GM12878 (cell line): ENCODE data around the gene RAB3A. TPM values are rescaled to one million over a fixed set of nuclear protein-coding genes. Genes with fewer than 3 reads are reported as not detected.
A peak's percentile ranks its signal among the peaks of the same experiment; 100 is the strongest.

Experiments used
- ATAC-seq: fragments of 200-7000 bp; cut with Tn5 transposase; 3 replicates; pipeline ENCODE4 v1.9.1; 2020; ENCODE audit warnings: mild to moderate bottlenecking, moderate library complexity
- BruUV-seq: library from RNA; stranded (reverse); fragments of 400-500 nt; replicated peaks from 2 replicates; lab custom pipeline; 2021; lab: Mats Ljungman, UMichigan
- CTCF ChIA-PET: fragments of 300-600 bp; sonication (Branson Sonifier 250); formaldehyde crosslinking; extraction: SDS; loops from one replicate; lab custom pipeline; 2021; ENCODE audit warnings: inconsistent platforms; lab: Yijun Ruan, JAX
- POLR2A ChIA-PET: fragments of 350-600 bp; formaldehyde crosslinking; extraction: SDS; loops from one replicate; lab custom pipeline; 2021; ENCODE audit warnings: inconsistent platforms; lab: Charles Lee
- RAD21 ChIA-PET: fragments of 300-600 bp; sonication (Branson Sonifier 250); formaldehyde crosslinking; loops from one replicate; lab custom pipeline; 2023; ENCODE audit warnings: antibody characterized with exemption; ENCODE audit not compliant: unreplicated experiment; lab: Charles Lee
- SMC1A ChIA-PET: fragments of 300-600 bp; sonication (Branson Sonifier 250); formaldehyde crosslinking; loops from one replicate; lab custom pipeline; 2023; ENCODE audit not compliant: unreplicated experiment, uncharacterized antibody; lab: Charles Lee
- DNase-seq: peaks from one replicate; pipeline ENCODE4 v3.0.0-alpha.2; 2011; ENCODE audit warnings: low read depth, low spot score
- FAIRE-seq: peaks from 3 replicates; lab custom pipeline; 2011; peaks lifted over from hg19 to GRCh38; lab: Jason Lieb, UNC
- H2AFZ ChIP-seq: 2 replicates; pipeline ENCODE4 v1.6.0; 2011; ENCODE audit warnings: low read depth, low read length, control low read depth; ENCODE audit not compliant: control insufficient read depth
- H3K27ac ChIP-seq: 2 replicates; pipeline ENCODE4 v1.5.1; 2011; ENCODE audit warnings: control low read depth; ENCODE audit not compliant: control insufficient read depth, insufficient read depth
- H3K27me3 ChIP-seq, 2 experiments: replicated peaks in 1 of 2; 2 replicates each; pipeline versions ENCODE4 v1.6.0 to v1.6.1; 2011; ENCODE audit warnings: low read length in 1 of 2; ENCODE audit not compliant: control insufficient read depth in 2 of 2, insufficient read depth in 2 of 2
- H3K36me3 ChIP-seq, 2 experiments: 2 replicates each; pipeline ENCODE4 v1.5.1; 2011; ENCODE audit warnings: low read length in 1 of 2; ENCODE audit not compliant: control insufficient read depth in 2 of 2, insufficient read depth in 2 of 2
- H3K4me1 ChIP-seq: 2 replicates; pipeline ENCODE4 v1.6.1; 2011; ENCODE audit warnings: mild to moderate bottlenecking, low read length, moderate library complexity, mixed read lengths; ENCODE audit not compliant: control insufficient read depth, insufficient read depth
- H3K4me2 ChIP-seq: 2 replicates; pipeline ENCODE4 v1.6.0; 2011; ENCODE audit warnings: control low read depth; ENCODE audit not compliant: control insufficient read depth, insufficient read depth
- H3K4me3 ChIP-seq: fragments of 200-600 bp; sonication (generic); 2 replicates; pipeline ENCODE4 v1.5.1; 2016
- H3K79me2 ChIP-seq: 2 replicates; pipeline ENCODE4 v1.6.0; 2011; ENCODE audit warnings: low read length; ENCODE audit not compliant: control insufficient read depth, insufficient read depth
- H3K9ac ChIP-seq: 2 replicates; pipeline ENCODE4 v1.8.0; 2011; ENCODE audit warnings: low read length, control low read depth, mixed read lengths; ENCODE audit not compliant: control insufficient read depth, insufficient read depth
- H3K9me3 ChIP-seq: replicated peaks from 3 replicates; pipeline ENCODE4 v1.5.1; 2011; ENCODE audit warnings: mild to moderate bottlenecking, low read length; ENCODE audit not compliant: control insufficient read depth, insufficient read depth
- H4K20me1 ChIP-seq: 2 replicates; pipeline ENCODE4 v1.6.0; 2011; ENCODE audit not compliant: control insufficient read depth, insufficient read depth
- ATF2 ChIP-seq: IDR thresholded peaks from 2 replicates; pipeline ENCODE4 v1.6.1; 2012; ENCODE audit warnings: low read length, inconsistent platforms
- BHLHE40 ChIP-seq, 2 experiments: fragments of 450-650 bp in 1 of 2; IDR thresholded peaks; 2 replicates each; pipeline ENCODE4 v1.6.1; 2011 to 2017; ENCODE audit warnings: low read depth in 2 of 2, borderline replicate concordance in 1 of 2, improper control_type of control experiment in 1 of 2, low read length in 1 of 2, mild to moderate bottlenecking in 1 of 2
- EGR1 ChIP-seq, 2 experiments: IDR thresholded peaks; 1 replicate in 1 of 2; 2 replicates in 1 of 2; pipeline ENCODE4 v1.6.1; 2011 to 2012; ENCODE audit warnings: low read depth in 2 of 2, low read length in 2 of 2, borderline replicate concordance in 1 of 2, mild to moderate bottlenecking in 1 of 2, moderate library complexity in 1 of 2
- FOXK2 ChIP-seq: fragments of 450-650 bp; IDR thresholded peaks from 2 replicates; pipeline ENCODE4 v1.6.1; 2017; ENCODE audit warnings: mild to moderate bottlenecking, moderate library complexity
- GATAD2B ChIP-seq: fragments of 450-650 bp; conservative IDR thresholded peaks from 2 replicates; pipeline ENCODE4 v1.6.1; 2017; ENCODE audit warnings: low read depth, mild to moderate bottlenecking, moderate library complexity
- KAT2A ChIP-seq: conservative IDR thresholded peaks from 2 replicates; pipeline ENCODE4 v1.6.1; 2011; ENCODE audit warnings: low read depth, low read length; ENCODE audit not compliant: control insufficient read depth
- PAX5 ChIP-seq: IDR thresholded peaks from 2 replicates; pipeline ENCODE4 v1.6.1; 2011; ENCODE audit warnings: low read depth, low read length, borderline replicate concordance
- SP1 ChIP-seq: IDR thresholded peaks from one replicate; pipeline ENCODE4 v1.6.1; 2011; ENCODE audit warnings: low read depth, low read length
- WGBS: methylation state at CpG from one replicate; pipeline ENCODE4 v1.1.6; 2016; ENCODE audit warnings: low lambda C conversion rate; ENCODE audit not compliant: insufficient replicate concordance, insufficient coverage; ENCODE audit errors: missing lambda C conversion rate; 5-methylcytosine and 5-hydroxymethylcytosine counted together
- in situ Hi-C: fragments of 300-500 bp; cut with MboI; formaldehyde crosslinking; loops from 9 replicates; pipeline ENCODE4 v1.14.3; 2018; ENCODE audit warnings: mixed read lengths
- intact Hi-C: fragments of 100-400 bp; cut with micrococcal nuclease; formaldehyde crosslinking; loops from one replicate; pipeline ENCODE4 v1.14.2; 2022; ENCODE audit not compliant: unreplicated experiment
- polyA plus RNA-seq, 11 experiments: library from polyadenylated mRNA; depleted of rRNA in 4 of 11; unstranded in 6 of 11; stranded (reverse) in 5 of 11; fragments of >200 nt; fragmentation: Nextera tagmentation in 4 of 11; fragmentation: Illumina TruSeq in 1 of 11; extraction: Ambion mirVana in 4 of 11; extraction: Trizol in 1 of 11; gene quantifications; 1 replicate in 1 of 11; 2 replicates in 10 of 11; pipeline versions ENCODE4 v1.2.1 to v1.2.3, GENCODE V29; 2011 to 2016; ENCODE audit warnings: inconsistent platforms in 2 of 11, missing spikeins in 2 of 11, low read depth in 1 of 11
- total RNA-seq, 4 experiments: library from RNA; depleted of rRNA in 3 of 4; stranded (reverse); fragments of >200 nt in 3 of 4; fragmentation: Illumina TruSeq in 1 of 4; extraction: Trizol in 1 of 4; gene quantifications; 2 replicates each; pipeline versions ENCODE4 v1.2.1 to v1.2.3, GENCODE V29; 2013 to 2021

The RAB3A gene
- total and polyA plus RNA-seq, 10 of the 15 experiments (the other 5 are each of a cell fraction or from before 2014, with no cell fraction given), result 0.07 to 3.5 (median 1.2) TPM; not detected in 1

- no peak for TF ChIP-seq EGR1 (IDR thresholded peaks at IDR 0.05; ENCODE audit: borderline replicate concordance in 1 of 2, low read depth in 2 of 2, low read length in 2 of 2)
- no peak for TF ChIP-seq KAT2A
- TF ChIP-seq GATAD2B, result no peak
- peak; percentile 36; the same call in 1 of the 2 replicates for TF ChIP-seq FOXK2
Observed at GRCh38 chr19:18192673-18193387, 11.0 kb downstream of the RAB3A start, which contains the start of gene MPV17L2 (continued).

DNA sequence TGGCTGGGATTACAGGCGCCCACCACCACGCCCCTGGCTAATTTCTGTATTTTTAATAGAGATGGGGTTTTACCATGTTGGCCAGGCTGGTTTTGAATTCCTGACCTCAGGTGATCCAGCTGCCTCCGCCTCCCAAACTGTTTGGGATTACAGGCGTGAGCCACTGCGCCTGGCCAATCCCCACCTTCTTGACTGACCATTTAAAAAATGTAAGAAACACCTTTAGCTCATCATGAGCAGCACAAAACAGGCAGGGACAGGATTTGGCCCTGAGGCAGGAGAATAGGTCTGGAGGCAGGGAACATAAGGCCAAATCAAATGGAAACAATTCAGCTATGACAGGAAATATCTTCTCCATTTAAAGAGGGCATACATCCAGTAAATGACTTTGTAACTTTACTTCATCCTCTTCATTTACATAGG, 12.2 kb downstream of the RAB3A start:
- in situ Hi-C loops, result no loop called here
- Histone ChIP-seq H3K4me2 (peak overlapping the region; percentile 78), H3K79me2 (peaks cover 5% of the 10 kb centered on the region)
- 4% methylated on average over 5 of the region's 5 CpGs for WGBS
- no peak for TF ChIP-seq GATAD2B
- TF ChIP-seq BHLHE40 (IDR thresholded peaks at IDR 0.05; ENCODE audit: borderline replicate concordance in 1 of 2, low read depth in 2 of 2, low read length in 1 of 2), result no peak
- no peak for TF ChIP-seq ATF2
- no peak for TF ChIP-seq PAX5
- TF ChIP-seq SP1, result no peak
- TF ChIP-seq, all 136 proteins: peak for 0
- peak overlapping the region; percentile 11; the same call in 1 of the 2 replicates for H3K4me3 ChIP-seq
- intact Hi-C loops, result loop anchor here (1.0 kb wide), 1 partner anchor 18 kb away; the partner anchor contains the start of gene IFI30
- CTCF ChIA-PET, result interaction anchor here (0.6 to 3.8 kb wide), 18 partner anchors 8 to 137 kb away, joined by 3 to 30 read pairs (median 6); partner anchors contain the start of genes IFI30 and RAB3A
- ATAC-seq, result no peak
- no peak for FAIRE-seq
- H2AFZ ChIP-seq, result no peak overlapping the region
- SMC1A ChIA-PET, result interaction anchor here (0.9 to 3.4 kb wide), 18 partner anchors 9 to 219 kb away, joined by 3 to 21 read pairs (median 8); partner anchors contain the start of genes IFI30, JUND and RAB3A
- POLR2A ChIA-PET, result interaction anchor here (0.6 to 2.5 kb wide), 18 partner anchors 8 to 148 kb away, joined by 3 to 24 read pairs (median 4); partner anchors contain the start of genes JUND, LSM4 and RAB3A
- RAD21 ChIA-PET, result interaction anchor here (1.1 to 4.5 kb wide), 14 partner anchors 9 to 181 kb away, joined by 3 to 36 read pairs (median 11); partner anchors contain the start of genes LSM4 and RAB3A
- H3K27me3 ChIP-seq, result no peaks in the 10 kb centered on the region
- H3K9me3 ChIP-seq, result no peaks in the 10 kb centered on the region
- H3K27ac ChIP-seq, result peak overlapping the region; percentile 34
- no peaks in the 10 kb centered on the region for H4K20me1 ChIP-seq
- H3K9ac ChIP-seq, result 0 out of 2 replicates have a peak overlapping the region, but pooled peaks have one; percentile 0
- BruUV-seq, result no TSS peak
- DNase-seq, result no peak
- H3K4me1 ChIP-seq, result peaks cover 11% of the 10 kb centered on the region
- peaks cover 5 to 8% of the 10 kb centered on the region in 2 experiments; a peak in 3 of 4 replicates for H3K36me3 ChIP-seq
